Esophagus muscularis mucosa (tissue), 4 donors: Measurements from ENCODE around the gene RBM19. TPM values are rescaled to one million over a fixed set of nuclear protein-coding genes. Genes with fewer than 3 reads are reported as not detected.

Source experiments
- DNase-seq: peaks from one replicate; pipeline ENCODE4 v3.0.0-alpha.2; 2017; ENCODE audit errors: extremely low spot score
- H3K27ac ChIP-seq, 4 donors: fragments of 200-600 bp; sonication (generic); replicated peaks in 1 of 4; 1 replicate in 3 of 4; 2 replicates in 1 of 4; pipeline ENCODE4 v1.5.1; 2016 to 2019; ENCODE audit warnings: mild to moderate bottlenecking in 1 of 4
- H3K27me3 ChIP-seq, 4 donors: fragments of 200-600 bp; sonication (generic); one replicate each; pipeline versions ENCODE4 v1.5.1 to v1.6.0; 2016 to 2019
- H3K36me3 ChIP-seq, 4 donors: fragments of 200-600 bp; sonication (generic); one replicate each; pipeline ENCODE4 v1.5.1; 2016 to 2019
- H3K4me1 ChIP-seq, 4 donors: fragments of 200-600 bp; sonication (generic); one replicate each; pipeline ENCODE4 v1.5.1; 2016 to 2019
- H3K4me3 ChIP-seq, 4 donors: fragments of 200-600 bp; sonication (generic); 1 replicate in 2 of 4; 2 replicates in 2 of 4; pipeline ENCODE4 v1.5.1; 2016 to 2019; ENCODE audit warnings: mild to moderate bottlenecking in 4 of 4, moderate library complexity in 1 of 4
- H3K9me3 ChIP-seq, 4 donors: fragments of 200-600 bp; sonication (generic); 1 replicate in 3 of 4; 2 replicates in 1 of 4; pipeline ENCODE4 v1.5.1; 2016 to 2019
- EP300 ChIP-seq: sonication (generic); formaldehyde crosslinking; IDR thresholded peaks from one replicate; pipeline ENCODE4 v1.6.1; 2017; ENCODE audit warnings: antibody characterized with exemption
- POLR2A ChIP-seq: fragments of 450-650 bp; IDR thresholded peaks from one replicate; pipeline ENCODE4 v1.6.1; 2017; ENCODE audit warnings: antibody characterized with exemption, moderate library complexity, mild to moderate bottlenecking, low read depth
- POLR2AphosphoS5 ChIP-seq, 2 donors: sonication (generic); formaldehyde crosslinking; IDR thresholded peaks; one replicate each; pipeline ENCODE4 v1.6.1; 2017; ENCODE audit warnings: antibody characterized with exemption in 2 of 2
- WGBS: methylation state at CpG from one replicate; pipeline ENCODE4 v1.1.5; 2018; 5-methylcytosine and 5-hydroxymethylcytosine counted together
- intact Hi-C: fragments of 100-400 bp; cut with DNase I; formaldehyde crosslinking; loops from one replicate; pipeline ENCODE4 v1.15.1; 2023
- total RNA-seq, 4 donors: library from RNA; depleted of rRNA; stranded (reverse); fragments of >200 nt; gene quantifications; one replicate each; pipeline versions ENCODE4 v1.1.0 to v1.2.1, GENCODE V29; 2016
- TF ChIP-seq, protein P1 (sequence below), 3 experiments: fragments of 200-600 bp in 2 of 3; fragments of 450-650 bp in 1 of 3; sonication (generic) in 2 of 3; IDR thresholded peaks; one replicate each; pipeline ENCODE4 v1.5.1; 2017 to 2019; ENCODE audit warnings: antibody characterized with exemption in 3 of 3, mild to moderate bottlenecking in 2 of 3, moderate library complexity in 1 of 3

The RBM19 gene
- total RNA-seq, 4 donors from 2014 or later: 26.7 to 40.0 (median 27.4) TPM

GRCh38 chr12:113874999-113875561, 91.0 kb downstream of the RBM19 start:
- H3K36me3 ChIP-seq: peaks cover 0 to 23% (median 6%) of the 10 kb centered on the region in 4 donors
- no peak for TF ChIP-seq EP300
- TF ChIP-seq, protein P1, sequence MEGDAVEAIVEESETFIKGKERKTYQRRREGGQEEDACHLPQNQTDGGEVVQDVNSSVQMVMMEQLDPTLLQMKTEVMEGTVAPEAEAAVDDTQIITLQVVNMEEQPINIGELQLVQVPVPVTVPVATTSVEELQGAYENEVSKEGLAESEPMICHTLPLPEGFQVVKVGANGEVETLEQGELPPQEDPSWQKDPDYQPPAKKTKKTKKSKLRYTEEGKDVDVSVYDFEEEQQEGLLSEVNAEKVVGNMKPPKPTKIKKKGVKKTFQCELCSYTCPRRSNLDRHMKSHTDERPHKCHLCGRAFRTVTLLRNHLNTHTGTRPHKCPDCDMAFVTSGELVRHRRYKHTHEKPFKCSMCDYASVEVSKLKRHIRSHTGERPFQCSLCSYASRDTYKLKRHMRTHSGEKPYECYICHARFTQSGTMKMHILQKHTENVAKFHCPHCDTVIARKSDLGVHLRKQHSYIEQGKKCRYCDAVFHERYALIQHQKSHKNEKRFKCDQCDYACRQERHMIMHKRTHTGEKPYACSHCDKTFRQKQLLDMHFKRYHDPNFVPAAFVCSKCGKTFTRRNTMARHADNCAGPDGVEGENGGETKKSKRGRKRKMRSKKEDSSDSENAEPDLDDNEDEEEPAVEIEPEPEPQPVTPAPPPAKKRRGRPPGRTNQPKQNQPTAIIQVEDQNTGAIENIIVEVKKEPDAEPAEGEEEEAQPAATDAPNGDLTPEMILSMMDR (IDR thresholded peaks at IDR 0.05): no peak
- no peak for TF ChIP-seq POLR2AphosphoS5 (IDR thresholded peaks at IDR 0.05)
- no peak for TF ChIP-seq POLR2A
- intact Hi-C loops: no loop called here
- DNase-seq: no peak
- 83% methylated on average over 18 of the region's 18 CpGs for WGBS
- H3K27me3 ChIP-seq: no peaks in the 10 kb centered on the region
- no peaks in the 10 kb centered on the region for H3K4me1 ChIP-seq
- no peak overlapping the region for H3K4me3 ChIP-seq
- H3K9me3 ChIP-seq: no peaks in the 10 kb centered on the region
- no peak overlapping the region for H3K27ac ChIP-seq

DNA sequence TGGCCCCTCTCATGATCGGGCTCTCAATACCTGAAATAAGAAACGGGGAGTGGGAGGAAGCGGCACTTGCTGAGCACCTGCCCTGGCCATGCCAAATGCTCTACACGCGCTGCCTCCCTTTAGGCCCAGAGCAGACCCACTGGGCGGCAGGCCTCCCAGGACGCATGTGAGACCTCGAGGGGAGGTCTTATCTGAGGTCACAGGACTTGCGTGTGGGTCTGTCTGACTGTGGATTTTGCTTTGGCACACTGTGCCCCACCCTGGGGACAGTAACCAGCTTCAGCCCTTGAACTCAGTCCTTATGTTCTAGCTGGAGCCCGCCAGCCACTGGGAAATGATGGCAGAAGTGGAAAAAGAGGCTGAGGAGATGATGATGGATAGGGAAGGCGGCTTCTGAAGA, 91.8 kb downstream of the RBM19 start:
- TF ChIP-seq EP300 (no peak), POLR2AphosphoS5 (IDR thresholded peaks at IDR 0.05) (no peak), POLR2A (no peak)
- TF ChIP-seq, protein P1 (IDR thresholded peaks at IDR 0.05): no peak
- H3K27ac ChIP-seq: no peak overlapping the region
- WGBS: 94% methylated on average over 11 of the region's 11 CpGs
- H3K9me3 ChIP-seq: no peaks in the 10 kb centered on the region
- no peaks in the 10 kb centered on the region for H3K27me3 ChIP-seq
- no peaks in the 10 kb centered on the region for H3K4me1 ChIP-seq
- no peak for DNase-seq
- peaks cover 0 to 30% (median 6%) of the 10 kb centered on the region in 4 donors for H3K36me3 ChIP-seq
- no peak overlapping the region for H3K4me3 ChIP-seq
- intact Hi-C loops: no loop called here

DNA sequence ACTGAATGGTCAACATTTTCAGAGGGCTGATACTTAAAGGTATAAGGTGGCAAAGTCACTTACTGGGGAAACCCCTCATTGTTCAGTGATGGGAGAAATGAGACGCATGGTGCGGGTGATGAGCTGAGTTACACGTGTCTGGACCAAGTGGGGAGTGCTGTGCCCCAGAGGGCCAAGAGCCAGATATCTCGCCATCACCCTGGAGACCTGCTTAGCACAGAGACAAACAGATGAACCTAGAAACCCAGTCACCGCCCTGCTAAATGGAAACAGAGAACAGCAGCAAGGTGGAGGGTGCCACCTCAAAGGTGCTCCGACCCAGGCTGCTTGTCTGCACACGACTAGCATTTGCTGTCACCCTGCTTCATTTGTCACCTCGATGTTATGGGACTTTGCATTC, 92.4 kb downstream of the RBM19 start:
- WGBS: 79% methylated on average over 8 of the region's 8 CpGs
- DNase-seq: no peak
- intact Hi-C loops: no loop called here
- H3K27me3 ChIP-seq: no peaks in the 10 kb centered on the region
- H3K36me3 ChIP-seq: peaks cover 0 to 32% (median 6%) of the 10 kb centered on the region in 4 donors
- H3K4me1 ChIP-seq: no peaks in the 10 kb centered on the region
- no peak overlapping the region for H3K27ac ChIP-seq
- H3K9me3 ChIP-seq: no peaks in the 10 kb centered on the region
- H3K4me3 ChIP-seq: no peak overlapping the region
- TF ChIP-seq POLR2A (no peak), EP300 (no peak), POLR2AphosphoS5 (IDR thresholded peaks at IDR 0.05) (no peak)
- TF ChIP-seq, protein P1 (IDR thresholded peaks at IDR 0.05): no peak

DNA sequence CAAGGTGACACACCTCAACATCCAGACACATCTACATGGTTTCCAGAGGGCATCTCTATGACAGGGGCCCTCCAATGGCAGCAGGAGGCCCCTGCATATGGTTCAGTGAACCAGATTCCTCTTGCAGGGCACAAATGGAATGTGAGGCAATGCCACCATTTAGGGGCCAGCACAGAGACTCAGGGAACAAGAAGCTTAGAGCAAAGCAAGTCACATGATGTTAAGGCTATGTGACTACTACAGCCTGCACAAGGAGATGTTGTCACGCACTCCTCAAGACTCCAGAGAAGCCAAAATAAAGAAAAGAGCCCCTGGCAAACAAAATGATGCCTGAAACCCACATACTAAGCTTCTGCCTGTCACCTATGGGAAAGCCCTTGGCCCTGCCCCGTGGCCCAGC, 95.2 kb downstream of the RBM19 start:
- H3K9me3 ChIP-seq: no peaks in the 10 kb centered on the region
- no peak for DNase-seq
- H3K4me1 ChIP-seq: no peaks in the 10 kb centered on the region
- WGBS: 95% methylated on average over 2 of the region's 2 CpGs
- TF ChIP-seq EP300 (no peak), POLR2A (no peak), POLR2AphosphoS5 (IDR thresholded peaks at IDR 0.05) (no peak)
- TF ChIP-seq, protein P1 (IDR thresholded peaks at IDR 0.05): no peak
- H3K27me3 ChIP-seq: no peaks in the 10 kb centered on the region
- no peak overlapping the region for H3K27ac ChIP-seq
- H3K4me3 ChIP-seq: no peak overlapping the region
- intact Hi-C loops: no loop called here
- H3K36me3 ChIP-seq: peaks cover 0 to 33% (median 8%) of the 10 kb centered on the region in 4 donors

- intact Hi-C loops: no loop called here
- H3K27me3 ChIP-seq: no peaks in the 10 kb centered on the region
- no peak for DNase-seq
- H3K4me1 ChIP-seq: no peaks in the 10 kb centered on the region
- peaks cover 0 to 25% (median 8%) of the 10 kb centered on the region in 4 donors for H3K36me3 ChIP-seq
- TF ChIP-seq EP300 (no peak), POLR2AphosphoS5 (IDR thresholded peaks at IDR 0.05) (no peak), POLR2A (no peak)
- TF ChIP-seq, protein P1 (IDR thresholded peaks at IDR 0.05): no peak
- no peaks in the 10 kb centered on the region for H3K9me3 ChIP-seq
- H3K27ac ChIP-seq: no peak overlapping the region
- 90% methylated on average over 8 of the region's 8 CpGs for WGBS
- no peak overlapping the region for H3K4me3 ChIP-seq
Observed at GRCh38 chr12:113870035-113870434, 96.1 kb downstream of the RBM19 start.
